Kidney epithelial cell (primary cell): Measurements from ENCODE around the gene GYPC. TPM values are rescaled to one million over a fixed set of nuclear protein-coding genes. Genes with fewer than 3 reads are reported as not detected.
"Not testable (repeated sequence)": the region's sequence is repeated elsewhere in the genome, so short reads cannot be mapped to it uniquely, and the experiment has no call there.

Experiments
- DNase-seq: peaks from one replicate; pipeline ENCODE4 v3.0.0-alpha.2; 2010; ENCODE audit warnings: low read depth
- H3K27me3 ChIP-seq: 2 replicates; pipeline ENCODE4 v1.6.0; 2011; ENCODE audit warnings: low read length; ENCODE audit not compliant: control insufficient read depth, insufficient read depth
- H3K36me3 ChIP-seq: 2 replicates; pipeline ENCODE4 v1.5.1; 2011; ENCODE audit warnings: low read length; ENCODE audit not compliant: control insufficient read depth, insufficient read depth
- H3K4me3 ChIP-seq: 2 replicates; pipeline ENCODE4 v1.5.1; 2011; ENCODE audit warnings: low read depth, mild to moderate bottlenecking, control low read depth, low read length
- total RNA-seq: library from RNA; depleted of rRNA; stranded (reverse); fragments of >200 nt; gene quantifications from 2 replicates; pipeline ENCODE4 v1.2.3, GENCODE V29; 2015
- TF ChIP-seq, protein P1 (sequence below): IDR thresholded peaks from 2 replicates; pipeline ENCODE4 v1.5.1; 2011; ENCODE audit warnings: mild to moderate bottlenecking, moderate library complexity, low read length, control low read depth, inconsistent platforms; ENCODE audit not compliant: insufficient read depth, poor library complexity, severe bottlenecking

Gene GYPC
- total RNA-seq, 1 donor from 2014 or later = 127 TPM

DNA sequence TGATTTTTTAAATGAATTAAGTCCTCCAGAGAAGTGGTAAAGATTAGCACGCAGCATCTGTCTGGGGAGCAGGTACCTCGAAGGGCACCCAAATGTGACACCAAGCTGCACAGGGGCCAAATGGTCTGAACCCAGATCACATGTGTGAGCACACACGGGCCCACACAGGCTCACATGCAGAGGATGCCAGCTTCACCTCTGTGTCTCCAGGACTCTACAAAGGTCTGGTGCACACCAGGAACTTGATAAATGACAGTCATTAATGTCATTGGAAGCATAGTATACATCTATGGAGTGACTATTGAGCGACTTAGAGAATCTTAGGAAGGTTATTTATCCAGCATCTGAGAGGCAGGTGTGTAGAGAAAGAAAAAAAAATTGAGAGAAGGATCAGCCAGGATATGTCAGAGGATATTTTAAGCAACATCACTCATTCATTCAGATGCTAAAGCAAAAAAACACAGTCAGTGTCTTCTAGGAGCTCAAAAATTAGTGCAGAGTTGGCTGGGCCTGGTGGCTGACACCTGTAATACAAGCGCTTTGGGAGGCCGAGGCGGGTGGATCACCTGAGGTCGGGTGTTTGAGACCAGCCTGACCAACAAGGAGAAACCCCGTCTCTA is 23.2 kb downstream of the GYPC start:
- no peak overlapping the region for H3K4me3 ChIP-seq
- H3K27me3 ChIP-seq = no peaks in the 10 kb centered on the region
- no peaks in the 10 kb centered on the region for H3K36me3 ChIP-seq
- DNase-seq = no peak
- TF ChIP-seq, protein P1, sequence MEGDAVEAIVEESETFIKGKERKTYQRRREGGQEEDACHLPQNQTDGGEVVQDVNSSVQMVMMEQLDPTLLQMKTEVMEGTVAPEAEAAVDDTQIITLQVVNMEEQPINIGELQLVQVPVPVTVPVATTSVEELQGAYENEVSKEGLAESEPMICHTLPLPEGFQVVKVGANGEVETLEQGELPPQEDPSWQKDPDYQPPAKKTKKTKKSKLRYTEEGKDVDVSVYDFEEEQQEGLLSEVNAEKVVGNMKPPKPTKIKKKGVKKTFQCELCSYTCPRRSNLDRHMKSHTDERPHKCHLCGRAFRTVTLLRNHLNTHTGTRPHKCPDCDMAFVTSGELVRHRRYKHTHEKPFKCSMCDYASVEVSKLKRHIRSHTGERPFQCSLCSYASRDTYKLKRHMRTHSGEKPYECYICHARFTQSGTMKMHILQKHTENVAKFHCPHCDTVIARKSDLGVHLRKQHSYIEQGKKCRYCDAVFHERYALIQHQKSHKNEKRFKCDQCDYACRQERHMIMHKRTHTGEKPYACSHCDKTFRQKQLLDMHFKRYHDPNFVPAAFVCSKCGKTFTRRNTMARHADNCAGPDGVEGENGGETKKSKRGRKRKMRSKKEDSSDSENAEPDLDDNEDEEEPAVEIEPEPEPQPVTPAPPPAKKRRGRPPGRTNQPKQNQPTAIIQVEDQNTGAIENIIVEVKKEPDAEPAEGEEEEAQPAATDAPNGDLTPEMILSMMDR = no peak

- TF ChIP-seq, protein P1 = no peak
These were observed 25.5 kb downstream of the GYPC start for GRCh38 chr2:126681505-126681904.

DNA sequence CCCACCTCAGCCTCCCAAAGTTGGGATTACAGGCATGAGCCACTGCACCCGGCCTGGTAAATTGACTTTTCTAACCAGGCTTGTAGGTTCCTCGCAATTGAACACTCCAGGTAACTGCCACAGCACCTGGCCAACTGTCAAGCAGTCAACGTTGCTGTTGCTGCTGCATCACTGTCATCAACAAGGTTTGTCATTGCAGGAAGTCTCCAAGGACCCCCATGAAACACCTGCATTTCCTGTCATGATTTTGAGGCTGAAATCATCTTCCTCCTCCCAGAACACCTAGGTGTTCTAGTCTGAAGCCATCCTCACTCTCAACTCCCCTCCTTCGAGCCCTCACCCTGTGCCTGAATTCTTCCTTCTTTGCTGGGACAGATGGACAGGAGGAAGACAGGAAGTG is 29.7 kb downstream of the GYPC start:
- no peak for DNase-seq
- Histone ChIP-seq H3K4me3 (no peak overlapping the region), H3K27me3 (no peaks in the 10 kb centered on the region), H3K36me3 (no peaks in the 10 kb centered on the region)
- TF ChIP-seq, protein P1 = no peak

More at GRCh38 chr2:126681505-126681904, 25.5 kb downstream of the GYPC start:
- Histone ChIP-seq H3K36me3 (no peaks in the 10 kb centered on the region), H3K4me3 (no peak overlapping the region), H3K27me3 (no peaks in the 10 kb centered on the region)
- no peak for DNase-seq

GRCh38 chr2:126686286-126686685 is 30.3 kb downstream of the GYPC start:
- Histone ChIP-seq H3K27me3 (no peaks in the 10 kb centered on the region), H3K36me3 (no peaks in the 10 kb centered on the region), H3K4me3 (no peak overlapping the region)
- TF ChIP-seq, protein P1 = no peak
- DNase-seq = no peak

DNA sequence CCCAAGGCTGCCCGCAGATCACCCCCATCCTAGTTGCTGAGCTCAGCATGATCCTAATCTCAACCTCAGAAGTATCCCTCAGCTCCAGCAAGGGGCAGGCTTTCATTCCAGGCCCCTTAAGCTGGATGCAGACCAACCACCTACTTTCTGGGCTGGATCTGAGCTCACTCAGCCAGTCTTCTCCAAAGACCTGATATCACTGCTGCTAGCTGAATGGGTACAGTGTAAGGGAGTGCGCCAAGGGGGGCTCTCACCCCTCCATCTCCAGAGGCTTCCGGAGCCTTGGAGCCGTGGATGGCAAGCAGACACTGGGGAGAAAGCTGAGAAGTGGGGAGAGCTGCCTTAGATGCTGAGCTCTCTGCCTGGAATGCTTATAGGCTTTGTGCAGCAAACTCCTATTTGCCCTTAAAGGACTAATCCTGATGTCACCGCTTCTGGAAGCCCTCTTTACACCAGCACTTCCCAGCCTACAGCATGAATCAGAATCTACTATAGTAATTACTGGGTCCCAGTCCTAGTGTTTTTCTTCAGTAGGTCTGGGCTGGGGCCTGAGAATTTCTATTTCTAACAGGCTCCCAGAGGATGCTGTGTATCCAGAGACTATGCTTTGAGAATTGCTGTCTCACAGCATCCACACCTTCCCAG is 31.0 kb downstream of the GYPC start:
- TF ChIP-seq, protein P1 = no peak
- DNase-seq = no peak

DNA sequence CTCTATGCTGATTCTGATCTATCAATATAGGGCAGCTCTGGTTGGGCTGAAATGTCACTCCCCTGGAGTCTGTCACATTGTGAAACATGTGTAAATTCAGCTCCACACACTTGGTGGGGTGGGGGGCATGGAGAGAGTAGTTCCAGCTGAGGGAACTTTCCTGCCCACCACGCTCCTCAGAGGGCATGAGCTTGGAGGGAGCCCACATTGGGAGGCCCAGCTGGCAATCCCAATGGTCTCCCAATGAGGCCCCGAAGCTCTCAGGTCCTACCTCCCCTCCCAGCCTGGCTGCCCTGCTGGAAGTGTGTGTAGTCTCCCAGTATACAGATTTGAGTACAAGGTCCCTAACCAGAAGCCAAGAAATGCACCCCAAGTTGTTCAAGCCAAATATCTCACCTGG is 31.5 kb downstream of the GYPC start:
- TF ChIP-seq, protein P1 = no peak
- Histone ChIP-seq H3K36me3 (no peaks in the 10 kb centered on the region), H3K27me3 (no peaks in the 10 kb centered on the region), H3K4me3 (no peak overlapping the region)
- DNase-seq = no peak

More for the DNA sequence above, 31.0 kb downstream of the GYPC start:
- no peaks in the 10 kb centered on the region for H3K27me3 ChIP-seq
- no peaks in the 10 kb centered on the region for H3K36me3 ChIP-seq
- H3K4me3 ChIP-seq = no peak overlapping the region

GRCh38 chr2:126688594-126688993 is 32.6 kb downstream of the GYPC start:
- H3K4me3 ChIP-seq, H3K36me3 ChIP-seq, H3K27me3 ChIP-seq, DNase-seq: not testable (repeated sequence)

DNA sequence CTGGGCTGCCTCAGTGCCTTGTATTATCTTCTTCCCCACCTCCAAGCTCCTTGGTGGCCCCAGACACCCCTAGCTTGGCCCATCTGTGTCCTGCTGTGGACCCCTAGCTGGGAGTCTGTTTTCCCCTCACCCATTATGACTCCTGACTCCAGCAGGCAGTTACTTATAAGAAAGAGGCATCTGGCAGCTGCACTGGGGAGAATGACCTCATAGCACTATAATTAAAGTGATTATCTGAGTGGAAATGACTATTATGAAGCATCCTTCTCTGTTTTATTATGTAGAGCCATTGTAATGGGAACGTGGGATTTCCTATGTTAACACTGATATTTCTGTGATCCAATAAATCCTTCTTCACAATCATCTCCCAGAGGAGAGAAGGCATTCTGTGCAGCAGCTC is 36.3 kb downstream of the GYPC start:
- not testable (repeated sequence) for DNase-seq, H3K4me3 ChIP-seq, H3K36me3 ChIP-seq, H3K27me3 ChIP-seq
